Measurements from ENCODE around the gene L3MBTL4. TPM values are rescaled to one million over a fixed set of nuclear protein-coding genes. Genes with fewer than 3 reads are reported as not detected.

Gene L3MBTL4
- total RNA-seq, 4 donors from 2014 or later = 3.6 to 9.0 (median 5.0) TPM

- intact Hi-C loops (cut with DNase I) = no loop called here
- H3K36me3 ChIP-seq = no peaks in the 10 kb centered on the region
- H3K4me1 ChIP-seq = peaks cover 0 to 9% (median 3%) of the 10 kb centered on the region in 3 donors
- no peaks in the 10 kb centered on the region for H3K27me3 ChIP-seq
- TF ChIP-seq POLR2A (IDR thresholded peaks at IDR 0.05) = no peak
- TF ChIP-seq, protein P1, sequence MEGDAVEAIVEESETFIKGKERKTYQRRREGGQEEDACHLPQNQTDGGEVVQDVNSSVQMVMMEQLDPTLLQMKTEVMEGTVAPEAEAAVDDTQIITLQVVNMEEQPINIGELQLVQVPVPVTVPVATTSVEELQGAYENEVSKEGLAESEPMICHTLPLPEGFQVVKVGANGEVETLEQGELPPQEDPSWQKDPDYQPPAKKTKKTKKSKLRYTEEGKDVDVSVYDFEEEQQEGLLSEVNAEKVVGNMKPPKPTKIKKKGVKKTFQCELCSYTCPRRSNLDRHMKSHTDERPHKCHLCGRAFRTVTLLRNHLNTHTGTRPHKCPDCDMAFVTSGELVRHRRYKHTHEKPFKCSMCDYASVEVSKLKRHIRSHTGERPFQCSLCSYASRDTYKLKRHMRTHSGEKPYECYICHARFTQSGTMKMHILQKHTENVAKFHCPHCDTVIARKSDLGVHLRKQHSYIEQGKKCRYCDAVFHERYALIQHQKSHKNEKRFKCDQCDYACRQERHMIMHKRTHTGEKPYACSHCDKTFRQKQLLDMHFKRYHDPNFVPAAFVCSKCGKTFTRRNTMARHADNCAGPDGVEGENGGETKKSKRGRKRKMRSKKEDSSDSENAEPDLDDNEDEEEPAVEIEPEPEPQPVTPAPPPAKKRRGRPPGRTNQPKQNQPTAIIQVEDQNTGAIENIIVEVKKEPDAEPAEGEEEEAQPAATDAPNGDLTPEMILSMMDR (IDR thresholded peaks at IDR 0.05) = no peak
- no peak overlapping the region for H3K4me3 ChIP-seq
- DNase-seq = no peak
- no peak overlapping the region for H3K27ac ChIP-seq
- H3K9me3 ChIP-seq = no peaks in the 10 kb centered on the region
- 61 to 79% methylated on average over 3 of the region's 3 CpGs for WGBS, 2 donors
These were observed 311.0 kb downstream of the L3MBTL4 start for GRCh38 chr18:6103741-6104140.

DNA sequence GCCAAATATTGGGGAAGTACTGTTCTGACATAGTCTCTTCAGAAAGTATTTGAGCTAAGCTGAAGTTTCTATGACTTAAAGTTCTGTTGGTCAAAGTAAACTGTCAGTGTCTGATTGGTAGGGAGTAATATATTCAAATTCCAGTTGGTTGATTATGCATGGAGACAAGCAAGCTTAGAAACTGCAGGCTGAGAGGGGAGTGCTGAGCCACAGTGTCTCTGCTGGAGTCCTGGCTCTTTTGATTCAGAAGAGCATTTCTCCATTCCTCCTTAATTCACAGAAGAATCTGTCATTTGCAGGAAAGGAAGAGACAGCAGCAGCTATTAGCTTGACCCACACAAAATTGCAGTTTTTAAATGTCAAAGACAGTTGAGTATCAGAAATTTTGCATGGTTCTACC, 318.0 kb downstream of the L3MBTL4 start:
- Histone ChIP-seq H3K27me3 (no peaks in the 10 kb centered on the region), H3K27ac (no peak overlapping the region), H3K36me3 (peaks cover 0 to 7% (median 0%) of the 10 kb centered on the region in 3 donors), H3K9me3 (no peaks in the 10 kb centered on the region), H3K4me3 (no peak overlapping the region), H3K4me1 (no peaks in the 10 kb centered on the region)
- no peak for TF ChIP-seq POLR2A (IDR thresholded peaks at IDR 0.05)
- TF ChIP-seq, protein P1 (IDR thresholded peaks at IDR 0.05) = no peak
- intact Hi-C loops (cut with DNase I) = no loop called here
- no peak for DNase-seq

GRCh38 chr18:6088432-6088831, 326.3 kb downstream of the L3MBTL4 start:
- no peak overlapping the region for H3K27ac ChIP-seq
- 67 to 79% methylated on average over 2 of the region's 2 CpGs for WGBS, 2 donors
- H3K9me3 ChIP-seq = no peaks in the 10 kb centered on the region
- TF ChIP-seq, protein P1 (IDR thresholded peaks at IDR 0.05) = no peak
- TF ChIP-seq POLR2A (IDR thresholded peaks at IDR 0.05) = no peak
- no peaks in the 10 kb centered on the region for H3K27me3 ChIP-seq
- no peaks in the 10 kb centered on the region for H3K4me1 ChIP-seq
- peaks cover 0 to 7% (median 0%) of the 10 kb centered on the region in 3 donors for H3K36me3 ChIP-seq
- DNase-seq = no peak
- intact Hi-C loops (cut with DNase I) = no loop called here
- H3K4me3 ChIP-seq = no peak overlapping the region

- no peaks in the 10 kb centered on the region for H3K9me3 ChIP-seq
- H3K27ac ChIP-seq = no peak overlapping the region
- H3K36me3 ChIP-seq = peaks cover 0 to under 1% (median 0%) of the 10 kb centered on the region in 3 donors
- WGBS, 2 donors = 73 to 88% methylated on average over 2 of the region's 2 CpGs
- TF ChIP-seq, protein P1 (IDR thresholded peaks at IDR 0.05) = no peak
- no peak for TF ChIP-seq POLR2A (IDR thresholded peaks at IDR 0.05)
- no peak overlapping the region for H3K4me3 ChIP-seq
- no peaks in the 10 kb centered on the region for H3K4me1 ChIP-seq
- H3K27me3 ChIP-seq = no peaks in the 10 kb centered on the region
- intact Hi-C loops (cut with DNase I) = no loop called here
- DNase-seq = no peak
These were observed 328.0 kb downstream of the L3MBTL4 start for GRCh38 chr18:6086731-6087130.

- H3K4me1 ChIP-seq = no peaks in the 10 kb centered on the region
- WGBS, 2 donors = 54 to 66% methylated on average over 2 of the region's 2 CpGs
- intact Hi-C loops (cut with DNase I) = no loop called here
- H3K27ac ChIP-seq = no peak overlapping the region
- no peak overlapping the region for H3K4me3 ChIP-seq
- no peaks in the 10 kb centered on the region for H3K27me3 ChIP-seq
- H3K36me3 ChIP-seq = no peaks in the 10 kb centered on the region
- no peak for TF ChIP-seq POLR2A (IDR thresholded peaks at IDR 0.05)
- TF ChIP-seq, protein P1 (IDR thresholded peaks at IDR 0.05) = no peak
- no peak for DNase-seq
- no peaks in the 10 kb centered on the region for H3K9me3 ChIP-seq
These were observed 335.3 kb downstream of the L3MBTL4 start for GRCh38 chr18:6079406-6079805.

All from esophagus squamous epithelium (tissue), 5 donors.